SK-N-SH (cell line): ENCODE data around the gene DHX15. TPM values are rescaled to one million over a fixed set of nuclear protein-coding genes. Genes with fewer than 3 reads are reported as not detected.

Experiments
- CTCF ChIA-PET: fragments of 300-600, 350-600 bp; formaldehyde crosslinking; extraction: SDS; loops from one replicate; lab custom pipeline; 2021; lab: Yijun Ruan, JAX
- POLR2A ChIA-PET: fragments of 350-600 bp; sonication (Branson Sonifier 250); formaldehyde crosslinking; extraction: SDS; loops from one replicate; lab custom pipeline; 2020; ENCODE audit warnings: antibody characterized with exemption, inconsistent platforms; lab: Yijun Ruan, JAX
- DNase-seq: peaks from one replicate; pipeline ENCODE4 v3.0.0; 2012
- H2AFZ ChIP-seq: fragments of 200-600 bp; sonication (generic); 2 replicates; pipeline ENCODE4 v1.8.1; 2016; ENCODE audit warnings: antibody characterized with exemption, mild to moderate bottlenecking, low read depth
- H3F3A ChIP-seq: fragments of 200-600 bp; sonication (generic); replicated peaks from 2 replicates; pipeline ENCODE3; 2016; ENCODE audit warnings: antibody characterized with exemption, mild to moderate bottlenecking; ENCODE audit not compliant: insufficient read depth
- H3K27ac ChIP-seq, 2 experiments: fragments of 200-500 bp in 1 of 2; fragments of 200-600 bp in 1 of 2; sonication (Bioruptor generic) in 1 of 2; sonication (generic), shearing (Covaris generic) in 1 of 2; 2 replicates each; pipeline versions ENCODE4 v1.5.1 to v1.6.1; 2014 to 2016; ENCODE audit warnings: low read depth in 2 of 2, inconsistent platforms in 1 of 2, low read length in 1 of 2, mild to moderate bottlenecking in 1 of 2, mixed read lengths in 1 of 2
- H3K27me3 ChIP-seq: fragments of 200-600 bp; sonication (generic), shearing (Covaris generic); 2 replicates; pipeline ENCODE4 v1.6.1; 2016; ENCODE audit warnings: mixed run types; ENCODE audit not compliant: insufficient read depth
- H3K36me3 ChIP-seq, 2 experiments: fragments of 200-500 bp in 1 of 2; fragments of 200-600 bp in 1 of 2; sonication (Bioruptor generic) in 1 of 2; sonication (generic) in 1 of 2; replicated peaks in 1 of 2; 2 replicates each; pipeline versions ENCODE3 to v1.5.1; 2014 to 2016; ENCODE audit warnings: low read length in 1 of 2, mild to moderate bottlenecking in 1 of 2; ENCODE audit not compliant: insufficient read depth in 2 of 2, control insufficient read depth in 1 of 2
- H3K4me1 ChIP-seq, 2 experiments: fragments of 200-500 bp in 1 of 2; fragments of 200-600 bp in 1 of 2; sonication (Bioruptor generic) in 1 of 2; sonication (generic), shearing (Covaris generic) in 1 of 2; 2 replicates each; pipeline versions ENCODE4 v1.5.1 to v1.6.1; 2014 to 2016; ENCODE audit warnings: low read depth in 1 of 2, low read length in 1 of 2, mixed run types in 1 of 2; ENCODE audit not compliant: insufficient read depth in 2 of 2, control insufficient read depth in 1 of 2
- H3K4me2 ChIP-seq: fragments of 200-600 bp; sonication (generic), shearing (Covaris generic); 2 replicates; pipeline ENCODE4 v1.6.1; 2017; ENCODE audit warnings: mixed run types
- H3K4me3 ChIP-seq, 2 experiments: fragments of 200-500 bp in 1 of 2; fragments of 200-600 bp in 1 of 2; sonication (Bioruptor generic) in 1 of 2; sonication (generic), shearing (Covaris generic) in 1 of 2; 2 replicates each; pipeline versions ENCODE4 v1.5.1 to v1.8.1; 2014 to 2016; ENCODE audit warnings: low read depth in 2 of 2, inconsistent platforms in 1 of 2, low read length in 1 of 2, mild to moderate bottlenecking in 1 of 2, mixed read lengths in 1 of 2, moderate library complexity in 1 of 2
- H3K79me2 ChIP-seq: fragments of 200-600 bp; sonication (generic); 2 replicates; pipeline ENCODE4 v1.8.1; 2017; ENCODE audit warnings: mild to moderate bottlenecking; ENCODE audit not compliant: insufficient read depth
- H3K9ac ChIP-seq: fragments of 200-600 bp; sonication (generic); 2 replicates; pipeline ENCODE4 v1.6.1; 2017; ENCODE audit warnings: mixed run types
- H3K9me2 ChIP-seq: fragments of 200-600 bp; sonication (generic); 2 replicates; pipeline ENCODE4 v1.6.1; 2017; ENCODE audit warnings: mixed run types
- H3K9me3 ChIP-seq: fragments of 200-600 bp; sonication (generic); 2 replicates; pipeline ENCODE4 v1.6.1; 2017; ENCODE audit warnings: mixed run types, mild to moderate bottlenecking, moderate library complexity
- H4K20me1 ChIP-seq: fragments of 200-600 bp; sonication (generic); 2 replicates; pipeline ENCODE4 v1.6.1; 2017; ENCODE audit warnings: mild to moderate bottlenecking, mixed run types; ENCODE audit not compliant: insufficient read depth
- CHD2 ChIP-seq: fragments of 150-350 bp; IDR thresholded peaks from 2 replicates; pipeline ENCODE4 v1.6.1; 2018; ENCODE audit warnings: low read length; ENCODE audit not compliant: partially characterized antibody
- CTCF ChIP-seq: fragments of 200-600 bp; sonication (generic); IDR thresholded peaks from 2 replicates; pipeline ENCODE4 v1.6.1; 2017; ENCODE audit warnings: antibody characterized with exemption, mild to moderate bottlenecking, moderate library complexity
- EP300 ChIP-seq, 2 experiments: IDR thresholded peaks; 2 replicates each; pipeline versions ENCODE4 v1.4.0 to v1.6.1; 2012; ENCODE audit warnings: borderline replicate concordance in 1 of 2, low read depth in 1 of 2, low read length in 1 of 2
- EZH2phosphoT487 ChIP-seq: fragments of 200-600 bp; sonication (generic); IDR thresholded peaks from 2 replicates; pipeline ENCODE4 v1.6.1; 2017; ENCODE audit warnings: low read depth, mixed run types, mild to moderate bottlenecking, antibody characterized with exemption, moderate library complexity, borderline replicate concordance
- FOSL2 ChIP-seq: IDR thresholded peaks from 2 replicates; pipeline ENCODE4 v1.4.0; 2012; ENCODE audit warnings: low read depth, mild to moderate bottlenecking, moderate library complexity, borderline replicate concordance
- FOXJ3 ChIP-seq: sonication (generic); formaldehyde crosslinking; IDR thresholded peaks from 2 replicates; pipeline ENCODE4 v1.5.1; 2020; ENCODE audit warnings: mild to moderate bottlenecking, missing genetic modification reagents
- GABPA ChIP-seq: IDR thresholded peaks from 2 replicates; pipeline ENCODE4 v1.4.0; 2012; ENCODE audit warnings: low read depth, mild to moderate bottlenecking
- IRF3 ChIP-seq: fragments of 150-350 bp; IDR thresholded peaks from 2 replicates; pipeline ENCODE4 v1.6.1; 2016; ENCODE audit warnings: mild to moderate bottlenecking, low read depth, low read length
- MEF2A ChIP-seq: IDR thresholded peaks from 2 replicates; pipeline ENCODE4 v1.4.0; 2012; ENCODE audit warnings: low read depth, borderline replicate concordance
- NFIC ChIP-seq: IDR thresholded peaks from 2 replicates; pipeline ENCODE4 v1.4.0; 2012; ENCODE audit warnings: borderline replicate concordance
- NRF1 ChIP-seq: IDR thresholded peaks from 2 replicates; pipeline ENCODE4 v1.6.1; 2012; ENCODE audit warnings: low read depth, mild to moderate bottlenecking, low read length
- RCOR1 ChIP-seq: fragments of 150-350 bp; IDR thresholded peaks from 2 replicates; pipeline ENCODE4 v1.6.1; 2017; ENCODE audit warnings: antibody characterized with exemption, low read length
- REST ChIP-seq: IDR thresholded peaks from 2 replicates; pipeline ENCODE4 v1.6.1; 2012; ENCODE audit warnings: mild to moderate bottlenecking, low read depth, low read length, moderate library complexity
- RFX5 ChIP-seq: IDR thresholded peaks from 2 replicates; pipeline ENCODE4 v1.6.1; 2012; ENCODE audit warnings: mild to moderate bottlenecking, improper control_type of control experiment, low read length
- SMC3 ChIP-seq: IDR thresholded peaks from 2 replicates; pipeline ENCODE4 v1.6.1; 2012; ENCODE audit warnings: low read depth, low read length, improper control_type of control experiment
- USF2 ChIP-seq: fragments of 150-350 bp; IDR thresholded peaks from 2 replicates; pipeline ENCODE4 v1.6.1; 2017; ENCODE audit warnings: antibody characterized with exemption, low read length, low read depth, borderline replicate concordance
- WGBS: methylation state at CpG from one replicate; pipeline ENCODE4 v1.1.6; 2017; ENCODE audit warnings: low lambda C conversion rate; 5-methylcytosine and 5-hydroxymethylcytosine counted together
- polyA plus RNA-seq, 3 experiments: library from polyadenylated mRNA; depleted of rRNA; stranded (reverse); fragments of >200 nt; gene quantifications; 2 replicates each; pipeline ENCODE4 v1.2.3, GENCODE V29; 2012

The DHX15 gene
- polyA plus RNA-seq, 1 of the 3 experiments (the other 2 are of a cell fraction), result 63.3 TPM

GRCh38 chr4:24570574-24571236, 13.6 kb downstream of the DHX15 start:
- Histone ChIP-seq H3K27ac (no peak overlapping the region), H3K4me2 (no peak overlapping the region), H4K20me1 (peaks cover 99% of the 10 kb centered on the region), H2AFZ (no peak overlapping the region), H3K27me3 (no peaks in the 10 kb centered on the region), H3K4me1 (peaks cover 2 to 4% of the 10 kb centered on the region in 2 experiments; a peak in 2 of 4 replicates), H3K9ac (no peak overlapping the region), H3K79me2 (peaks cover 100% of the 10 kb centered on the region), H3F3A (peaks cover 13% of the 10 kb centered on the region), H3K4me3 (no peak overlapping the region), H3K9me3 (no peaks in the 10 kb centered on the region), H3K9me2 (no peaks in the 10 kb centered on the region), H3K36me3 (peaks cover 60 to 88% of the 10 kb centered on the region in 2 experiments)
- 78% methylated on average over 5 of the region's 5 CpGs for WGBS
- TF ChIP-seq FOXJ3 (no peak), EZH2phosphoT487 (no peak), CTCF (no peak), NFIC (no peak), MEF2A (no peak), EP300 (IDR thresholded peaks at IDR 0.05; ENCODE audit: borderline replicate concordance in 1 of 2, low read depth in 1 of 2, low read length in 1 of 2) (no peak), RCOR1 (no peak), REST (no peak), USF2 (no peak), IRF3 (no peak), RFX5 (no peak), NRF1 (no peak), SMC3 (no peak), FOSL2 (no peak), GABPA (no peak), CHD2 (no peak)
- ChIA-PET POLR2A (no interaction called here), CTCF (no interaction called here)
- no peak for DNase-seq
